HG03520 (cell line): ENCODE results near the gene CABCOCO1.

Experiments
- ATAC-seq: cut with Tn5 transposase; IDR thresholded peaks from one replicate; pipeline ENCODE4 v1.9.1; 2021; ENCODE audit warnings: mild to moderate bottlenecking, moderate library complexity; ENCODE audit not compliant: unreplicated experiment

CABCOCO1 gene

GRCh38 chr10:61662794-61663259 lies at the start of gene CABCOCO1:
Gene CABCOCO1 (plus strand): TSS chr10:61662929. CDS start chr10:61662973, 44 bp downstream.
- no peak for ATAC-seq

- no peak for ATAC-seq
Observed at GRCh38 chr10:61613665-61614064, 49.1 kb upstream of the CABCOCO1 start.

GRCh38 chr10:61616611-61617010 lies 46.1 kb upstream of the CABCOCO1 start:
- ATAC-seq = no peak

- no peak for ATAC-seq
Observed at GRCh38 chr10:61617180-61617579, 45.5 kb upstream of the CABCOCO1 start.

- no peak for ATAC-seq
Observed at GRCh38 chr10:61617586-61617985, 45.1 kb upstream of the CABCOCO1 start.

- no peak for ATAC-seq
Observed at GRCh38 chr10:61618388-61618961, 44.3 kb upstream of the CABCOCO1 start.

- no peak for ATAC-seq
Observed at GRCh38 chr10:61620506-61620905, 42.2 kb upstream of the CABCOCO1 start.

- ATAC-seq = no peak
Observed at GRCh38 chr10:61621605-61622051, 41.1 kb upstream of the CABCOCO1 start.

GRCh38 chr10:61623161-61623560 lies 39.6 kb upstream of the CABCOCO1 start:
- no peak for ATAC-seq

- no peak for ATAC-seq
Observed at GRCh38 chr10:61626209-61626608, 36.5 kb upstream of the CABCOCO1 start.

- no peak for ATAC-seq
Observed at GRCh38 chr10:61627266-61627665, 35.5 kb upstream of the CABCOCO1 start.

GRCh38 chr10:61628151-61628874 lies 34.4 kb upstream of the CABCOCO1 start:
- ATAC-seq = no peak

GRCh38 chr10:61628875-61629513 lies 33.7 kb upstream of the CABCOCO1 start:
- no peak for ATAC-seq

- no peak for ATAC-seq
Observed at GRCh38 chr10:61629576-61629975, 33.2 kb upstream of the CABCOCO1 start.

- no peak for ATAC-seq
Observed at GRCh38 chr10:61632057-61632670, 30.6 kb upstream of the CABCOCO1 start.

- no peak for ATAC-seq
Observed at GRCh38 chr10:61633665-61634064, 29.1 kb upstream of the CABCOCO1 start.

GRCh38 chr10:61634746-61635145 lies 28.0 kb upstream of the CABCOCO1 start:
- no peak for ATAC-seq

- ATAC-seq = no peak
Observed at GRCh38 chr10:61635471-61635870, 27.3 kb upstream of the CABCOCO1 start.

GRCh38 chr10:61635932-61636331 lies 26.8 kb upstream of the CABCOCO1 start:
- no peak for ATAC-seq

GRCh38 chr10:61639952-61640351 lies 22.8 kb upstream of the CABCOCO1 start:
- no peak for ATAC-seq

- ATAC-seq = no peak
Observed at GRCh38 chr10:61640856-61641255, 21.9 kb upstream of the CABCOCO1 start.
